GM12878 (cell line): Measurements from ENCODE around the gene FAM78A. TPM values are rescaled to one million over a fixed set of nuclear protein-coding genes. Genes with fewer than 3 reads are reported as not detected.

Source experiments
- ATAC-seq: fragments of 200-7000 bp; cut with Tn5 transposase; 3 replicates; pipeline ENCODE4 v1.9.1; 2020; ENCODE audit warnings: mild to moderate bottlenecking, moderate library complexity
- BruUV-seq: library from RNA; stranded (reverse); fragments of 400-500 nt; replicated peaks from 2 replicates; lab custom pipeline; 2021; lab: Mats Ljungman, UMichigan
- CTCF ChIA-PET: fragments of 300-600 bp; sonication (Branson Sonifier 250); formaldehyde crosslinking; extraction: SDS; loops from one replicate; lab custom pipeline; 2021; ENCODE audit warnings: inconsistent platforms; lab: Yijun Ruan, JAX
- POLR2A ChIA-PET: fragments of 350-600 bp; formaldehyde crosslinking; extraction: SDS; loops from one replicate; lab custom pipeline; 2021; ENCODE audit warnings: inconsistent platforms; lab: Charles Lee
- RAD21 ChIA-PET: fragments of 300-600 bp; sonication (Branson Sonifier 250); formaldehyde crosslinking; loops from one replicate; lab custom pipeline; 2023; ENCODE audit warnings: antibody characterized with exemption; ENCODE audit not compliant: unreplicated experiment; lab: Charles Lee
- SMC1A ChIA-PET: fragments of 300-600 bp; sonication (Branson Sonifier 250); formaldehyde crosslinking; loops from one replicate; lab custom pipeline; 2023; ENCODE audit not compliant: unreplicated experiment, uncharacterized antibody; lab: Charles Lee
- DNase-seq: peaks from one replicate; pipeline ENCODE4 v3.0.0-alpha.2; 2011; ENCODE audit warnings: low read depth, low spot score
- FAIRE-seq: peaks from 3 replicates; lab custom pipeline; 2011; peaks lifted over from hg19 to GRCh38; lab: Jason Lieb, UNC
- H2AFZ ChIP-seq: 2 replicates; pipeline ENCODE4 v1.6.0; 2011; ENCODE audit warnings: low read depth, low read length, control low read depth; ENCODE audit not compliant: control insufficient read depth
- H3K27ac ChIP-seq: 2 replicates; pipeline ENCODE4 v1.5.1; 2011; ENCODE audit warnings: control low read depth; ENCODE audit not compliant: control insufficient read depth, insufficient read depth
- H3K27me3 ChIP-seq, 2 experiments: replicated peaks in 1 of 2; 2 replicates each; pipeline versions ENCODE4 v1.6.0 to v1.6.1; 2011; ENCODE audit warnings: low read length in 1 of 2; ENCODE audit not compliant: control insufficient read depth in 2 of 2, insufficient read depth in 2 of 2
- H3K36me3 ChIP-seq, 2 experiments: 2 replicates each; pipeline ENCODE4 v1.5.1; 2011; ENCODE audit warnings: low read length in 1 of 2; ENCODE audit not compliant: control insufficient read depth in 2 of 2, insufficient read depth in 2 of 2
- H3K4me1 ChIP-seq: 2 replicates; pipeline ENCODE4 v1.6.1; 2011; ENCODE audit warnings: mild to moderate bottlenecking, low read length, moderate library complexity, mixed read lengths; ENCODE audit not compliant: control insufficient read depth, insufficient read depth
- H3K4me2 ChIP-seq: 2 replicates; pipeline ENCODE4 v1.6.0; 2011; ENCODE audit warnings: control low read depth; ENCODE audit not compliant: control insufficient read depth, insufficient read depth
- H3K4me3 ChIP-seq: fragments of 200-600 bp; sonication (generic); 2 replicates; pipeline ENCODE4 v1.5.1; 2016
- H3K79me2 ChIP-seq: 2 replicates; pipeline ENCODE4 v1.6.0; 2011; ENCODE audit warnings: low read length; ENCODE audit not compliant: control insufficient read depth, insufficient read depth
- H3K9ac ChIP-seq: 2 replicates; pipeline ENCODE4 v1.8.0; 2011; ENCODE audit warnings: low read length, control low read depth, mixed read lengths; ENCODE audit not compliant: control insufficient read depth, insufficient read depth
- H3K9me3 ChIP-seq: replicated peaks from 3 replicates; pipeline ENCODE4 v1.5.1; 2011; ENCODE audit warnings: mild to moderate bottlenecking, low read length; ENCODE audit not compliant: control insufficient read depth, insufficient read depth
- H4K20me1 ChIP-seq: 2 replicates; pipeline ENCODE4 v1.6.0; 2011; ENCODE audit not compliant: control insufficient read depth, insufficient read depth
- BHLHE40 ChIP-seq, 2 experiments: fragments of 450-650 bp in 1 of 2; IDR thresholded peaks; 2 replicates each; pipeline ENCODE4 v1.6.1; 2011 to 2017; ENCODE audit warnings: low read depth in 2 of 2, borderline replicate concordance in 1 of 2, improper control_type of control experiment in 1 of 2, low read length in 1 of 2, mild to moderate bottlenecking in 1 of 2
- CUX1 ChIP-seq: IDR thresholded peaks from 2 replicates; pipeline ENCODE4 v1.6.1; 2012; ENCODE audit warnings: improper control_type of control experiment, low read depth, low read length; ENCODE audit not compliant: insufficient replicate concordance
- SPI1 ChIP-seq: IDR thresholded peaks from 2 replicates; pipeline ENCODE4 v1.6.1; 2011; ENCODE audit warnings: low read depth, mild to moderate bottlenecking, low read length, moderate library complexity, borderline replicate concordance; ENCODE audit not compliant: insufficient read depth
- WGBS: methylation state at CpG from one replicate; pipeline ENCODE4 v1.1.6; 2016; ENCODE audit warnings: low lambda C conversion rate; ENCODE audit not compliant: insufficient replicate concordance, insufficient coverage; ENCODE audit errors: missing lambda C conversion rate; 5-methylcytosine and 5-hydroxymethylcytosine counted together
- in situ Hi-C: fragments of 300-500 bp; cut with MboI; formaldehyde crosslinking; loops from 9 replicates; pipeline ENCODE4 v1.14.3; 2018; ENCODE audit warnings: mixed read lengths
- intact Hi-C: fragments of 100-400 bp; cut with micrococcal nuclease; formaldehyde crosslinking; loops from one replicate; pipeline ENCODE4 v1.14.2; 2022; ENCODE audit not compliant: unreplicated experiment
- polyA plus RNA-seq, 11 experiments: library from polyadenylated mRNA; depleted of rRNA in 4 of 11; unstranded in 6 of 11; stranded (reverse) in 5 of 11; fragments of >200 nt; fragmentation: Nextera tagmentation in 4 of 11; fragmentation: Illumina TruSeq in 1 of 11; extraction: Ambion mirVana in 4 of 11; extraction: Trizol in 1 of 11; gene quantifications; 1 replicate in 1 of 11; 2 replicates in 10 of 11; pipeline versions ENCODE4 v1.2.1 to v1.2.3, GENCODE V29; 2011 to 2016; ENCODE audit warnings: inconsistent platforms in 2 of 11, missing spikeins in 2 of 11, low read depth in 1 of 11
- total RNA-seq, 4 experiments: library from RNA; depleted of rRNA in 3 of 4; stranded (reverse); fragments of >200 nt in 3 of 4; fragmentation: Illumina TruSeq in 1 of 4; extraction: Trizol in 1 of 4; gene quantifications; 2 replicates each; pipeline versions ENCODE4 v1.2.1 to v1.2.3, GENCODE V29; 2013 to 2021
- TF ChIP-seq, protein P1 (sequence below): IDR thresholded peaks from 2 replicates; pipeline ENCODE4 v1.6.1; 2012; ENCODE audit warnings: low read depth, low read length, improper control_type of control experiment
- TF ChIP-seq, protein P2 (sequence below): IDR thresholded peaks from 2 replicates; pipeline ENCODE4 v1.6.1; 2011; ENCODE audit warnings: low read depth, low read length, improper control_type of control experiment, borderline replicate concordance

FAM78A gene
- total and polyA plus RNA-seq, 10 of the 15 experiments (the other 5 are each of a cell fraction or from before 2014, with no cell fraction given): 0.18 to 32.5 (median 12.2) TPM

DNA sequence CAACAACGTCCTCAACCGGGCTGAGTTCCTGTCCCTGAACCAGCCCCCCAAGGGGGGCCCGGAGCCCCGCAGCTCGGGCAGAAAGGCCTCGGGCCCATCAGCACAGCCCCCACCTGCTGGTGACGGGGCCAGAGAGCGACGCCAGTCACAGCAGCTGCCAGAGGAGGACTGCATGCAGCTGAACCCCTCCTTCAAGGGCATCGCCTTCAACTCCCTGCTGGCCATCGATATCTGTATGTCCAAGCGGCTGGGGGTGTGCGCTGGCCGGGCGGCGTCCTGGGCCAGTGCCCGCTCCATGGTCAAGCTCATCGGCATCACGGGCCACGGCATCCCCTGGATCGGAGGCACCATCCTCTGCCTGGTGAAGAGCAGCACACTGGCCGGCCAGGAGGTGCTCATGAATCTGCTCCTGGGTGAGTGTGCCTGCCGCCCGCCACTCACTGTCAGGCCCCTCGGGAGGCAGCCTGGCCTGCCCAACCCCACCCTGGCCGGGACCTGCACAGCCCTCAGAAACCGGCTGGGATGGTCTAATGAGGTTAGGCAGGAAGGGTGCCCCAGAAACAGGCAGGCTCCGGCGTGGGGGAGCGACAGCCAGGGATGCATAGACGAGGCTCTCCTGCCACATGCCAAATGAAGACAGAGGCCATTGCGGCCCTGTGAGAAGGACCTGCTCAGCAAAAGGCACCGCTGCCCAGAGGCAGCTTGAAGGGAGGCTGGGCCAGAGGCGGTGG, 13.9 kb upstream of the FAM78A start:
- WGBS: 57% methylated on average over 33 of the region's 34 CpGs
- Histone ChIP-seq H3K4me3 (no peak overlapping the region), H2AFZ (0 out of 2 replicates have a peak overlapping the region, but pooled peaks have one; percentile 47), H3K9me3 (no peaks in the 10 kb centered on the region), H3K9ac (no peak overlapping the region), H4K20me1 (no peaks in the 10 kb centered on the region), H3K4me2 (no peak overlapping the region), H3K27ac (no peak overlapping the region), H3K36me3 (no peaks in the 10 kb centered on the region), H3K4me1 (no peaks in the 10 kb centered on the region), H3K27me3 (no peaks in the 10 kb centered on the region), H3K79me2 (no peaks in the 10 kb centered on the region)
- DNase-seq: no peak
- ChIA-PET POLR2A (no interaction called here), RAD21 (interaction anchor here (1.5 kb wide), 1 partner anchor 46 kb away, joined by 3 read pairs; no protein-coding TSS in a partner anchor), CTCF (no interaction called here), SMC1A (no interaction called here)
- in situ Hi-C loops (no loop called here), intact Hi-C loops (no loop called here)
- BruUV-seq: no TSS peak
- TF ChIP-seq SPI1: no peak
- TF ChIP-seq BHLHE40 (IDR thresholded peaks at IDR 0.05; ENCODE audit: borderline replicate concordance in 1 of 2, low read depth in 2 of 2, low read length in 1 of 2): no peak
- no peak for FAIRE-seq
- ATAC-seq: no peak

DNA sequence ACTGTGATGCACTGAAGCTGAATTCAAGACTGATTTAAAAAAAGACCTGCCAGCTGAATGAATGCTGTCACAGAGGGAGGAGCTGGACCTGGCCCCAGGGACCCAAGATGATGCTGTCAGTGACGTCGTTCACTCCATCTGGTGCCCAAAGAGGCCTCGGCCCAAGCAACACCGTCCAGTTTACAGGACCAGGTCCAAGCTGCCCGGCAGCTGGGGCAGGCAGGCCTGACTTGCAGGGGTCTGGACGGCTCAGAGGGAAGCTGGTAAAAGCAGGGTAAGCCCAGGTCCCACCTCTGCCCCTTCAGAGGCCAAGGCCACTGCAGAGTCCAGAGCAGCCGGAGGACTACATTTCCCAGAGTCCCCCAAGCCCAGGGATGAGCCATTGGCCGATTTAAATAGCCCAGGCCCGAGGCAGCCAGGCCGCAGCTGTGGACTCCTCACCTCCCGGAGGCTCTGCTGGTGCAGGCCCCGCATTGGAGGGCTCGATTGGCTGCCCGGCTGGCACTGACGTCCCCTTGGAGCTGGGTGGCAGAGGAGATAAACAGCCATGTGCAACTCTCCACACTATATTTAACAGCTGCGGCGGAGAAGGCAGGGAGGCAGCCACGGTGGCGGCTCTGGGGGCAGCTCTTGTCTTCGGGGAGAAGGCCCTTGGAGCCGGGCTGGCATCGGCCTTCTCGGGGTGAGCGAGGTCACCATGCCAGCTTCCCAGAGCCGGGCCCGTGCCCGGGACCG, 13.2 kb upstream of the FAM78A start, which contains the start of gene PLPP7:
Gene PLPP7, plus strand, starts transcription at position 423 of the 735 bp plus-strand sequence. Its CDS starts 275 bp downstream, at position 698.
- intact Hi-C loops (no loop called here), in situ Hi-C loops (no loop called here)
- FAIRE-seq: no peak
- TF ChIP-seq, protein P1, sequence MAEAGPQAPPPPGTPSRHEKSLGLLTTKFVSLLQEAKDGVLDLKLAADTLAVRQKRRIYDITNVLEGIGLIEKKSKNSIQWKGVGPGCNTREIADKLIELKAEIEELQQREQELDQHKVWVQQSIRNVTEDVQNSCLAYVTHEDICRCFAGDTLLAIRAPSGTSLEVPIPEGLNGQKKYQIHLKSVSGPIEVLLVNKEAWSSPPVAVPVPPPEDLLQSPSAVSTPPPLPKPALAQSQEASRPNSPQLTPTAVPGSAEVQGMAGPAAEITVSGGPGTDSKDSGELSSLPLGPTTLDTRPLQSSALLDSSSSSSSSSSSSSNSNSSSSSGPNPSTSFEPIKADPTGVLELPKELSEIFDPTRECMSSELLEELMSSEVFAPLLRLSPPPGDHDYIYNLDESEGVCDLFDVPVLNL: no peak
- TF ChIP-seq, protein P2, sequence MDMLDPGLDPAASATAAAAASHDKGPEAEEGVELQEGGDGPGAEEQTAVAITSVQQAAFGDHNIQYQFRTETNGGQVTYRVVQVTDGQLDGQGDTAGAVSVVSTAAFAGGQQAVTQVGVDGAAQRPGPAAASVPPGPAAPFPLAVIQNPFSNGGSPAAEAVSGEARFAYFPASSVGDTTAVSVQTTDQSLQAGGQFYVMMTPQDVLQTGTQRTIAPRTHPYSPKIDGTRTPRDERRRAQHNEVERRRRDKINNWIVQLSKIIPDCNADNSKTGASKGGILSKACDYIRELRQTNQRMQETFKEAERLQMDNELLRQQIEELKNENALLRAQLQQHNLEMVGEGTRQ: no peak
- TF ChIP-seq CUX1: no peak

More for the DNA sequence above, 13.2 kb upstream of the FAM78A start, which contains the start of gene PLPP7:
- Histone ChIP-seq H3K4me1 (no peaks in the 10 kb centered on the region), H3K4me3 (no peak within 1 kb of the TSS), H3K27ac (no peak within 1 kb of the TSS), H3K9ac (no peak within 1 kb of the TSS), H3K27me3 (no peaks in the 10 kb centered on the region), H3K9me3 (no peaks in the 10 kb centered on the region), H3K79me2 (no peaks in the 10 kb centered on the region), H3K4me2 (0 out of 2 replicates have a peak within 1 kb of the TSS, but pooled peaks have one; percentile 17), H4K20me1 (no peaks in the 10 kb centered on the region), H3K36me3 (no peaks in the 10 kb centered on the region), H2AFZ (peak within 1 kb of the TSS; percentile 47)
- ATAC-seq: peak; percentile 81
- ChIA-PET RAD21 (interaction anchor here (0.7 to 1.5 kb wide), 3 partner anchors 36 to 112 kb away, joined by 3 read pairs; no protein-coding TSS in a partner anchor), SMC1A (no interaction called here), CTCF (interaction anchor here (1.0 kb wide), 1 partner anchor 47 kb away, joined by 3 read pairs; no protein-coding TSS in a partner anchor), POLR2A (interaction anchor here (1.3 kb wide), 1 partner anchor 10 kb away, joined by 3 read pairs; no protein-coding TSS in a partner anchor)
- no peak for DNase-seq
- BruUV-seq: no TSS peak
- WGBS: 39% methylated on average over 27 of the region's 28 CpGs
